Fibroblast of lung (primary cell): ENCODE measurements around the gene MUSTN1. TPM values are rescaled to one million over a fixed set of nuclear protein-coding genes. Genes with fewer than 3 reads are reported as not detected.

Source experiments
- DNase-seq, 2 donors: peaks; one replicate each; pipeline versions ENCODE4 v3.0.0 to v3.0.0-alpha.2; 2010; ENCODE audit warnings: low read depth in 2 of 2
- H2AFZ ChIP-seq: 2 replicates; pipeline ENCODE4 v1.5.1; 2012; ENCODE audit warnings: low read length, control low read depth, inconsistent platforms
- H3K27ac ChIP-seq: 2 replicates; pipeline ENCODE4 v1.5.1; 2011; ENCODE audit warnings: low read length, control low read depth; ENCODE audit not compliant: insufficient read depth
- H3K27me3 ChIP-seq: 2 replicates; pipeline ENCODE4 v1.5.1; 2011; ENCODE audit warnings: mild to moderate bottlenecking, low read length; ENCODE audit not compliant: control insufficient read depth, insufficient read depth
- H3K36me3 ChIP-seq: 2 replicates; pipeline ENCODE4 v1.5.1; 2011; ENCODE audit warnings: low read length; ENCODE audit not compliant: control insufficient read depth, insufficient read depth
- H3K4me1 ChIP-seq: 2 replicates; pipeline ENCODE4 v1.5.1; 2011; ENCODE audit warnings: low read length; ENCODE audit not compliant: control insufficient read depth, insufficient read depth; ENCODE audit errors: extremely low read depth
- H3K4me2 ChIP-seq: 2 replicates; pipeline ENCODE4 v1.5.1; 2011; ENCODE audit warnings: low read length, control low read depth; ENCODE audit not compliant: insufficient read depth; ENCODE audit errors: extremely low read depth
- H3K4me3 ChIP-seq, 4 experiments: fragments of 200-600 bp in 1 of 4; sonication (generic) in 1 of 4; replicated peaks in 1 of 4; 2 replicates each; pipeline ENCODE4 v1.5.1; 2011 to 2016; ENCODE audit warnings: low read length in 4 of 4, low read depth in 3 of 4, mild to moderate bottlenecking in 3 of 4, control low read depth in 2 of 4, inconsistent platforms in 1 of 4, mixed read lengths in 1 of 4; ENCODE audit not compliant: insufficient read depth in 1 of 4; ENCODE audit errors: control extremely low read depth in 1 of 4
- H3K79me2 ChIP-seq: 2 replicates; pipeline ENCODE4 v1.5.1; 2012; ENCODE audit warnings: mild to moderate bottlenecking, low read length, inconsistent platforms; ENCODE audit not compliant: control insufficient read depth, insufficient read depth
- H3K9ac ChIP-seq: 2 replicates; pipeline ENCODE4 v1.5.1; 2011; ENCODE audit warnings: mild to moderate bottlenecking, low read length, control low read depth; ENCODE audit not compliant: insufficient read depth
- H3K9me3 ChIP-seq: 2 replicates; pipeline ENCODE4 v1.5.1; 2012; ENCODE audit warnings: low read depth, low read length; ENCODE audit not compliant: control insufficient read depth, insufficient read depth
- H4K20me1 ChIP-seq: 2 replicates; pipeline ENCODE4 v1.5.1; 2011; ENCODE audit warnings: low read length; ENCODE audit not compliant: control insufficient read depth, insufficient read depth; ENCODE audit errors: extremely low read depth
- EZH2 ChIP-seq: IDR thresholded peaks from 2 replicates; pipeline ENCODE4 v1.5.1; 2012; ENCODE audit warnings: low read length, control low read depth, mild to moderate bottlenecking; ENCODE audit errors: missing control alignments
- polyA plus RNA-seq, 2 donors: library from polyadenylated mRNA; depleted of rRNA in 1 of 2; stranded (reverse) in 1 of 2; unstranded in 1 of 2; fragments of >200 nt; gene quantifications; 2 replicates each; pipeline ENCODE4 v1.2.1, GENCODE V29; 2011 to 2012; ENCODE audit warnings: missing spikeins in 1 of 2
- total RNA-seq: library from RNA; depleted of rRNA; stranded (reverse); fragments of >200 nt; gene quantifications from 2 replicates; pipeline ENCODE4 v1.2.1, GENCODE V29; 2014
- TF ChIP-seq, protein P1 (sequence below), 2 donors: IDR thresholded peaks in 1 of 2; conservative IDR thresholded peaks in 1 of 2; 1 replicate in 1 of 2; 2 replicates in 1 of 2; pipeline ENCODE4 v1.5.1; 2011 to 2012; ENCODE audit warnings: low read length in 2 of 2, control low read depth in 1 of 2, inconsistent platforms in 1 of 2, low read depth in 1 of 2, mild to moderate bottlenecking in 1 of 2

The MUSTN1 gene
- total and polyA plus RNA-seq, 2 donors (not counting 1 experiment from before 2014, with no cell fraction given): 3.2 TPM; not detected in 1

DNA sequence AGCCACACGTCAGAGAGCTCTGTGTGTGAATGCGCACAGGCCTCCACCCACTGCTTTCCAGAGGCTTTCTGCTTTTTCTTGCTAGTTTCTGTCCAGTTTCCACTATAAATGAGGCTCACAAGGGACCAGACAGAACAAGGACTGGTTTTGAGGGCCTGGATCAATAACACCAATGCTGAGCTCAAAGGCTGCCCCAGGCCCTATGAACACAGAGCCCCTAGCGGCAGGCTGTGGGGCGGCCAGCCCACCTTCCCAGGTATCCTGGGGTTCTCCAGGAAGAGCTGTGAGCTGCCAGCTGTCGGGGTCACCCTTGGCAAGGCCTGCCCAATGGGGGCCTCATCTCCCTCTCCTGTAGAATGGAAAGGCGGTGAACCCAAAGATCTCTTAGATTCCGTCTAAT, 42.4 kb downstream of the MUSTN1 start:
- no peaks in the 10 kb centered on the region for H3K79me2 ChIP-seq
- peaks cover 8% of the 10 kb centered on the region for H3K27me3 ChIP-seq
- H3K9me3 ChIP-seq: no peaks in the 10 kb centered on the region
- no peaks in the 10 kb centered on the region for H3K4me1 ChIP-seq
- H2AFZ ChIP-seq: no peak overlapping the region
- H4K20me1 ChIP-seq: no peaks in the 10 kb centered on the region
- no peak overlapping the region for H3K4me3 ChIP-seq
- no peak for DNase-seq
- no peak for TF ChIP-seq EZH2
- TF ChIP-seq, protein P1, sequence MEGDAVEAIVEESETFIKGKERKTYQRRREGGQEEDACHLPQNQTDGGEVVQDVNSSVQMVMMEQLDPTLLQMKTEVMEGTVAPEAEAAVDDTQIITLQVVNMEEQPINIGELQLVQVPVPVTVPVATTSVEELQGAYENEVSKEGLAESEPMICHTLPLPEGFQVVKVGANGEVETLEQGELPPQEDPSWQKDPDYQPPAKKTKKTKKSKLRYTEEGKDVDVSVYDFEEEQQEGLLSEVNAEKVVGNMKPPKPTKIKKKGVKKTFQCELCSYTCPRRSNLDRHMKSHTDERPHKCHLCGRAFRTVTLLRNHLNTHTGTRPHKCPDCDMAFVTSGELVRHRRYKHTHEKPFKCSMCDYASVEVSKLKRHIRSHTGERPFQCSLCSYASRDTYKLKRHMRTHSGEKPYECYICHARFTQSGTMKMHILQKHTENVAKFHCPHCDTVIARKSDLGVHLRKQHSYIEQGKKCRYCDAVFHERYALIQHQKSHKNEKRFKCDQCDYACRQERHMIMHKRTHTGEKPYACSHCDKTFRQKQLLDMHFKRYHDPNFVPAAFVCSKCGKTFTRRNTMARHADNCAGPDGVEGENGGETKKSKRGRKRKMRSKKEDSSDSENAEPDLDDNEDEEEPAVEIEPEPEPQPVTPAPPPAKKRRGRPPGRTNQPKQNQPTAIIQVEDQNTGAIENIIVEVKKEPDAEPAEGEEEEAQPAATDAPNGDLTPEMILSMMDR (conservative IDR thresholded peaks at IDR 0.05 in 1 of 2, IDR thresholded peaks at IDR 0.05 in 1 of 2; ENCODE audit: low read depth in 1 of 2, low read length in 2 of 2): peak in 1 of 2 donors; percentile 6
- no peak overlapping the region for H3K27ac ChIP-seq
- no peak overlapping the region for H3K4me2 ChIP-seq
- H3K36me3 ChIP-seq: no peaks in the 10 kb centered on the region
- no peak overlapping the region for H3K9ac ChIP-seq

DNA sequence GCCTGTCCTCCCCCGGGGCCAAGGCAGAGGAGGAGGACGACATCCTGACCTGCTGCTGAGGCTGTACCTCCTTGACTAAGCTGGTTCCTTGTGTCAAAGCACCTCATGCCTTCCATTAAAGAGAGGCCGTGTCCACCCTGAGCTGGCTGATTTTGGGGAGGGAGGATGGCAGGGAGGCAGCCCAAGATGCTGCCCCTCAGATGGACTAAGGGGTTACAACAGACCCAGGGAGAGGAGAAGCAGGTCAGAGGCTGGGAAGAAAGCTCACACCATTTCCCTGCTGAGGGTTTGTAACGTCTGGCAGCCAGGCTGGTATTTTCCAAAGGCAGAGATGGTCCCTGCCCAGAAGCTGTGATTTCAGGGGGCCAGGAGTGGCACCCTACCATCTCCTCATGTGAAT, 42.9 kb downstream of the MUSTN1 start:
- H3K79me2 ChIP-seq: no peaks in the 10 kb centered on the region
- no peaks in the 10 kb centered on the region for H4K20me1 ChIP-seq
- no peak for DNase-seq
- no peaks in the 10 kb centered on the region for H3K4me1 ChIP-seq
- peaks cover 8% of the 10 kb centered on the region for H3K27me3 ChIP-seq
- TF ChIP-seq, protein P1 (conservative IDR thresholded peaks at IDR 0.05 in 1 of 2, IDR thresholded peaks at IDR 0.05 in 1 of 2; ENCODE audit: low read depth in 1 of 2, low read length in 2 of 2): no peak
- TF ChIP-seq EZH2: no peak
- H2AFZ ChIP-seq: no peak overlapping the region
- no peak overlapping the region for H3K4me2 ChIP-seq
- no peak overlapping the region for H3K4me3 ChIP-seq
- H3K27ac ChIP-seq: no peak overlapping the region
- H3K9ac ChIP-seq: no peak overlapping the region
- no peaks in the 10 kb centered on the region for H3K9me3 ChIP-seq
- no peaks in the 10 kb centered on the region for H3K36me3 ChIP-seq

DNA sequence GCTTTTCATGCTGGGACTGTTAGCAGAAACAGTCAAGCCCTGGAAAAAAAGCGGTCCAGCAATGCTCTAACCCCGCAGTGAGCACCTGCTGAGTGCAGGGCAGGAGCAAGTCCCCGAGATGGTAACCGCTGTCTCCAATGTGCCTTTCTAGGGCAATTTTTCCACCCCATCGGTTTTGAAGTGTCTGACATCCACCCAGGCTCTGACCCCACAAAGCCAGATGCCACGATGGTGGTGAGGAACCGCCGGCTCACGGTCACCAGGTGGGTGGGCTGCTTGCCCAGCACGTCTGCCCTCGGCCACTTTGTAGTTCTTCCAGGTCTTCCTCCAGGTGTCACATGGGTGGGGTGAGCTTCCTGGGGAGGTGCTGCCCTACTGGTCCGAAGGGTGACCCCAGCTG, 43.5 kb downstream of the MUSTN1 start:
- no peak for DNase-seq
- Histone ChIP-seq H3K36me3 (no peaks in the 10 kb centered on the region), H3K4me3 (no peak overlapping the region), H3K4me1 (no peaks in the 10 kb centered on the region), H3K27ac (no peak overlapping the region), H3K4me2 (no peak overlapping the region), H3K79me2 (no peaks in the 10 kb centered on the region), H3K27me3 (peaks cover 8% of the 10 kb centered on the region), H3K9ac (no peak overlapping the region), H3K9me3 (no peaks in the 10 kb centered on the region), H2AFZ (no peak overlapping the region), H4K20me1 (no peaks in the 10 kb centered on the region)
- TF ChIP-seq, protein P1 (conservative IDR thresholded peaks at IDR 0.05 in 1 of 2, IDR thresholded peaks at IDR 0.05 in 1 of 2; ENCODE audit: low read depth in 1 of 2, low read length in 2 of 2): no peak
- TF ChIP-seq EZH2: no peak
